Putamen (tissue), 1 donor: ENCODE measurements around the gene RRP15.
"Not testable (repeated sequence)": the region's sequence is repeated elsewhere in the genome, so short reads cannot be mapped to it uniquely, and the experiment has no call there.

Experiments used
- DNase-seq: peaks from one replicate; pipeline ENCODE4 v3.0.0-alpha.2; 2016; ENCODE audit warnings: low spot score

The RRP15 gene

GRCh38 chr1:218297461-218297860, 12.4 kb downstream of the RRP15 start:
- DNase-seq: no peak

- no peak for DNase-seq
These were observed 12.8 kb downstream of the RRP15 start for GRCh38 chr1:218297867-218298266.

GRCh38 chr1:218298398-218298797, 13.3 kb downstream of the RRP15 start:
- DNase-seq: no peak

- no peak for DNase-seq
These were observed 14.3 kb downstream of the RRP15 start for GRCh38 chr1:218299416-218299815.

- DNase-seq: no peak
These were observed 16.1 kb downstream of the RRP15 start for GRCh38 chr1:218301217-218301616.

- DNase-seq: no peak
These were observed 17.1 kb downstream of the RRP15 start for GRCh38 chr1:218302155-218302554.

- DNase-seq: no peak
These were observed 18.2 kb downstream of the RRP15 start for GRCh38 chr1:218303176-218303879.

GRCh38 chr1:218304281-218305039, 19.4 kb downstream of the RRP15 start:
- DNase-seq: no peak

GRCh38 chr1:218305472-218306064, 20.5 kb downstream of the RRP15 start:
- DNase-seq: no peak

GRCh38 chr1:218312509-218312908, 27.4 kb downstream of the RRP15 start:
- DNase-seq: no peak

- no peak for DNase-seq
These were observed 29.2 kb downstream of the RRP15 start for GRCh38 chr1:218314316-218314715.

- no peak for DNase-seq
These were observed 30.5 kb downstream of the RRP15 start for GRCh38 chr1:218315638-218316037.

GRCh38 chr1:218317061-218317460, 32.0 kb downstream of the RRP15 start:
- DNase-seq: no peak

GRCh38 chr1:218320182-218320581, 35.1 kb downstream of the RRP15 start:
- DNase-seq: not testable (repeated sequence)

GRCh38 chr1:218322762-218323161, 37.7 kb downstream of the RRP15 start:
- no peak for DNase-seq

GRCh38 chr1:218323568-218324225, 38.6 kb downstream of the RRP15 start:
- no peak for DNase-seq

- DNase-seq: no peak
These were observed 39.1 kb downstream of the RRP15 start for GRCh38 chr1:218324226-218324580.

- no peak for DNase-seq
These were observed 43.7 kb downstream of the RRP15 start for GRCh38 chr1:218328769-218329168.

- no peak for DNase-seq
These were observed 45.0 kb downstream of the RRP15 start for GRCh38 chr1:218330043-218330623.

GRCh38 chr1:218332416-218332815, 47.3 kb downstream of the RRP15 start:
- DNase-seq: no peak

GRCh38 chr1:218336328-218336727, 51.2 kb downstream of the RRP15 start:
- no peak for DNase-seq

- no peak for DNase-seq
These were observed 54.3 kb downstream of the RRP15 start for GRCh38 chr1:218339267-218339831.
